RPMI8226 (cell line): ENCODE results near the gene EVC.
"Not testable (repeated sequence)": the region's sequence is repeated elsewhere in the genome, so short reads cannot be mapped to it uniquely, and the experiment has no call there.

ENCODE experiments used
- DNase-seq: peaks from one replicate; pipeline ENCODE4 v3.0.0-alpha.2; 2015

The EVC gene

DNA sequence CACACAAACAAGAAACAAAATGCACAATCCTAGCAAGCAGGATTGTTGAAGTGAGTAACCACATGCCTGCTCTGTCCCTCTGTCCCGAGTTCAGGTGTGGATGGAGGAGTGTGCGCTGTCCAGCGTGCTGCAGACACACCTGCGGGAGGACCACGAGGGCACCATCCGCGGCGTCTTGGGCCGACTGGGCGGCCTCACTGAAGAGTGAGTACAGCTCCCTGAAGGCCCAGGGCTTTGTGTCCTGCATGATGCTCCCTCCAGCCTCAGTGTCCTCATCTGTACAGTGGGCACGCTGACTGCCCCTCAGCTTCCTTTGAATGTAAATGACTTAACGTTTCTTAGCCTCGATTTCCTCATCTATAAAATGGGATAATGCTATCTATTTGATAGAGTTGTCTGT lies 82.5 kb downstream of the EVC start:
- DNase-seq, result no peak

DNA sequence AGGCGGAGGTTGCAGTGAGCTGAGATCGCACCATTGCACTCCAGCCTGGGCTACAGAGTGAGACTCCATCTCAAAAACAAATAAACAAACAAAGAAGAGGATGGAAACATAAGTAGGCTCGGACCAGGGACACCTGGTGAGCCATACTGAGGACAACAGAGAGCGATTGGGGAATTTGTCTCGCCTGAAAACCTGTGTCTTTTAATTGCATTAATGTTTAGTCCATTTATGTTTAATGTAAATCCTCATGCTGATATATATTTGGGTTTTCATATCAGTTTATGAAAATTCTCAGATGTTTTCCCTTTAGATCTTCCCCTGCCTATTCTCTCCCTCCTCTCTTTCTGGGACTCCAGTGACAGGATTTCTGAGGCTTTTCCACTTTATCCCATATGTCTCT lies 84.6 kb downstream of the EVC start:
- DNase-seq, result no peak

DNA sequence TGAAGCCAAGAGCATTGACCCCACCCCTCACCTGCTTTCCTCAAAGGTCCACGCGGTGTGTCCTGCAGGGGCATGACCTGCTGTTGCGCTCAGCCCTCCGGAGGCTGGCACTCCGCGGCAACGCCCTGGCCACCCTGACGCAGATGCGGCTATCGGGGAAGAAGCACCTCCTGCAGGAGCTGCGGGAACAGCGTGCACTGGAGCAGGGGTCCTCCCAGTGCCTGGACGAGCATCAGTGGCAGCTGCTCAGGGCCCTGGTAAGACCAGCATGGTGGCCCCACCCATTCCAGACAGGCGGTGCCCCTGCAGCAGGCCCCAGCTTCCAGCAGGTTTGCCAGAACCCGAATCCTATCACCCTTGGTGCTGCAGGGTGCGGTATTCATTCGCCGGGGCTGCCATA lies 86.0 kb downstream of the EVC start:
- DNase-seq, result no peak

DNA sequence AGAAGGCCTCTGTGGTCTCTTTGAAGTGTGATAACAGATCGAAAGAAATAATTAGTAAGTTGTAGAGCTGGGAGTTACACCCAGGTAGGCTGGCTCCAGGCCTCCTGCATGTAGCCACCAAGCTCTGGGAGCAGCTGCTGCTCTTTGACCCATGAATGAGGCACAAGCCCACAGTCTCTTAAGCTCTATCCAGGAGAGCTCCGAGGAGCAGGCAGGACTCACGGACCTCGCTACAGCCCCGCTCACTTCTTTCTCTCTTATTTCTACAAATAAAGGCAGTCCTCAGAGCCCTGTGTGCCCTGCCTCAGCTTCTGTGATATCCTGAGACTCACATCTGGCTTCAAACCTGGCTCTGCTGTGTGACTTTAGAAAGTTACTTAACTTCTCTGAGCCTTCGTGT lies 86.9 kb downstream of the EVC start:
- no peak for DNase-seq

DNA sequence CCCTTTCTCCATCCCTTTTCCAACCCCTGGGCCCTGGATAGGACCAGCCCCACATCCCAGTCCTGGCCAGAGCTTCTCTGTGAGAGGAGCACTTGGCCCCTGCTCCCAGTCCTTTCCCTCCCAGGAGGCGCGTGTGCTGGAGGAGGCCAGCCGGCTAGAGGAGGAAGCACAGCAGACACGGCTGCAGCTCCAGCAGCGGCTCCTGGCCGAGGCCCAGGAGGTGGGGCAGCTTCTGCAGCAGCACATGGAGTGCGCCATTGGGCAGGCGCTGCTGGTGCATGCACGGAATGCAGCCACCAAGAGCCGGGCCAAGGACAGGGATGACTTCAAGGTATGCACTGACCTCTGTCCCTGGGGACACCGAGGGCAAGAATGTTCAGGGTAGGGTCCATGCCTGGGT lies 87.5 kb downstream of the EVC start:
- no peak for DNase-seq

DNA sequence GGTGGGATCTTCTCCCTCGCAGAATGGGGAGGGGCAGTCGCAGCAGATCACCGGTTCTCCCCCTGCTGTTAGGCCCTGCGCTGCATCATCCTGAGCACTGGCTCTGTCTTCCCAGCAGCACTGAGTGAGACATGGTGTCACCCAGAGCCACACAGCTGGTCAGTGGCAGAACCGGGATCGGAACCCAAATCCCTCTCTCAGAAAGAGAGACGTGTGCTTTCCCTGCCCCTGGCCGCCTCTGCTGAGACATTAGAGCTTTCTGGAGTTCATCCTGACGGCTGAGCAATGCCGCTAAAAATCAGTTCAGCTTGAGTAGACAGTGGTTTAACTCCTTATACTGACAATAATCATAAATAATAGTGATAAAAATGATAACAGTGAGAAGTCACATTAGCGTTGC lies 87.9 kb downstream of the EVC start:
- no peak for DNase-seq

DNA sequence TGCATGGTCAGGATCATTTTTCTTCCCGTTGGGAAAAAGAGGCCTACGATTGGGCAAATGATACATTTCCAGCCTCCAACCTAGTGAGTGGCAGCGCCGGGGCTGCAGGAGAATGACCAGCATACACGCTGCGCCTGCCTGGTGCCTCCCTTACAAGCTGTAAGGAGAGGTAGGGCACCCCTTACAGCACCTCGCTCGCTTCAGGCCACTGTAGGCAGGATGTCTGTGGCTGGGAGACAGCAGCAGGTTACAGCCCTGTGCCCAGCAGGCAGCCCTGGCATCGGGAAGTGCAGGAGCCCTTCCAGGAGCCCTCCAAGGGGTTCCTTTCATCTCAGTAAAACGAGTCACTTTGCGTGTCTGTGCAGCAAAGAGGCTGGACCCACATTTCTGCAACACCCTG lies 88.4 kb downstream of the EVC start:
- DNase-seq, result no peak

DNA sequence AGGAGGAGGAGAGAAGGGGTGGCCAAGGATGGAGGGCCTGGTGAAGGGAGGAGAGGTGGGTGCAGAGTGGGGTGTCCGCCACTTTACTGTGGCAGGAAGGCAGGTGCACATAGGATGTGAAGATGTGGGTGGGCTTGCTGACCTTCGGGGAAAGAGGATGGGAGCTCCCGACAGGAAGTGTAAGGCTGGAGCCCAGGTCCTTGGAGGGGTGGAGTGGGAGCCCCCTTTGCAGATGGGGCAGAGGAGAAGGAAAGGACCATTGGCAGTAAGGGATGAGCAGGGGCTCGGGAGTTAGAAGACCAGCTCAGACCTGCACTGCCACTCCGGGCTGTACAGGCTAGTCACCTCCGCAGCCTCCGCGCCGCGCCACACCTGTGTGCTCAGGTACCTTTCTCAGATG lies 89.5 kb downstream of the EVC start:
- DNase-seq, result no peak

DNA sequence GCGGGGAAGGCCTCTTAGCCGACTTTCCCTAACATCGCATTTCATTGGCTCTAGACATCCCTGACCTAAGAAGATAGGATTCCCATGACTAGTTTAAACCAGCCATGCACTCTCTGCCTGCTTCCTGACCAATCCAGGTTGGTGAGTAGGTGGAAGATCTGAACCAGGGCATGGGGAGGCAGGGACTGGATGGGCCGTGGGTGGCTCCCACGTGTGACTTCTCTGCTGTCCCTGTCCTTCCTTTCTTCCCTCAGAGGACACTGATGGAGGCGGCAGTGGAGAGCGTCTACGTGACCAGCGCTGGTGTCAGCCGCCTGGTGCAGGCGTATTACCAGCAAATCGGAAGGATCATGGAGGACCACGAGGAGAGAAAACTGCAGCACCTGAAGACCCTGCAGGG lies 90.7 kb downstream of the EVC start:
- no peak for DNase-seq

DNA sequence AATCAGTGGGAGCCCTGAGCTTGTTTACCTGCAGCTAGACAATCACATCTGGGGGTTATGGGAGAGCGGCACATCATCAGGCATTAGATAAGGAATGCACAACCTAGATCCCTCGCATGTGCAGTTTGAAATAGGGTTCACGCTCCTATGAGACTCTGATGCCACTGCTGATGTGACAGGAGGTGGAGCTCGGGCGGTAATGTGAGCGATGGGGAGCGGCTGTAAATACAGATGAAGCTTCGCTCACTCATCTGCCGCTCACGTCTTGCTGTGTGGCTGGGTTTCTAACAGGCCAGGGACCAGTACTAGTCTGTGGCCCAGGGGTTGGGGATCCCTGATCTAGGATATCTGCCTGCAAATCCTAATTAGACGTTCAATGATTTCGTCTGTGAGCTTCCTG lies 91.6 kb downstream of the EVC start:
- no peak for DNase-seq

DNA sequence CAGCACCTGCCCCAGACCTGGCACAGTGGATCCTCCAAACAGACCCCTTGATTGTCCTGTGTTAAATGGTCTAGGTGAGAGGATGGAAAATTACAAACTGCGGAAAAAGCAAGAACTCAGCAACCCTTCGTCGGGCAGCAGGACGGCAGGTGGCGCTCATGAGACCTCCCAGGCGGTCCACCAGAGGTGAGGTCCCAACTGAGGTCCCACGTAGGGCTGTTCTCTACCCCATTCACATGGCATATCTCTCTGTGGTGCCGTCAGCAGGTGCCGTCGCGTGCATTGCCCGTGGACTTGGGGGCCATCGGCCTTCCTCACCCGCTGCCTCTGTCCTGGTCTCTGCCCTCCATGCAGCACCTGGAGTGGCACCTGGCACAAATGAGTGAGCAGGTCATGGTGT lies 93.7 kb downstream of the EVC start:
- peak; percentile 3 for DNase-seq

DNA sequence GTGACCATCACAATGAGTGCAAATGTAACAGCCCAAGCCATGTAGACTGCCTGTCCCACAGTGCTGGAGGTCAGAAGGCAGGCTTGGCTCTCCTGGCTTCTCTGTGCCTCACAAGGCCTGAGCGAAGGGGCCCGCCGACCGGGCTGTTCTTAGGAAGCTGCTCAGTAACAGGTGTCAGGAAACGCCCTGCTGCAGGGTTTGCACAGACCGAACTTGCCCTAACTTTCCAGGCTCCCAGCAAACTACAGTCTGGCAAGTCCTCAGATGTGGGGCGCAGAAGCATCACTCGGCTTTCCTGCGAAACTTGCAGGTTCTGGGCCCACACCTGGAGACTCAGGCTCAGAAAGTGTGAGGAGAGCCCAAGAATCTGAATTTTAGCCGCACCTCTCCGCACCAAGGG lies 94.3 kb downstream of the EVC start:
- no peak for DNase-seq

DNA sequence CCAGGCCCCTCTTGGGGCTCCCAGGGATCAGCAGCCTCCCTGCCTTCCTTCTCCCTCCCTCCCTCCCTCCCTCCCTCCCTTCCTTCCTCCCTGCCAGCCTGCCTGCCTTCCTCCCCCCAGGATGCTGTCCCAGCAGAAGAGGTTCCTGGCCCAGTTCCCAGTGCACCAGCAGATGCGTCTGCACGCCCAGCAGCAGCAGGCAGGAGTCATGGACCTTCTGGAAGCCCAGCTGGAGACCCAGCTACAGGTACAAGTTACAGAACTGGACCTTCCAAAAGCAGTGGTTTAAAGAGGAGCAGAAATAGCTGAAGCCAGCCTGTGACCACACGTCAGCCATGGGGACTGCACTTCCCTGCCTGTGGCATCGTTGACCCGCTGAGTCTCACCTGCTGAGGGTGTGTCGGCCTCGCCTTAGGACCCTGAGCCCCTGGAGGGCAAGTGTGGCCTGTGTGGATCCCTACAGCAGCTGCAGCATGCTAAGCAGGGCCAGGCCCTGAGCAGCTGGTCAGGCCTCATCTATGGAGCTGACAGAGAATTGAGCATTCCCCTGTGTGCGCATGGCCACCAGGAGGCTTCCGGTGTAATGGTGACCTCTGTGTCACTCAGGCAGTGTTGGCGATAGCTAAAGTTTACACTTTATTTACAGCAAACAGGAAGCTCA lies 97.2 kb downstream of the EVC start:
- no peak for DNase-seq

DNA sequence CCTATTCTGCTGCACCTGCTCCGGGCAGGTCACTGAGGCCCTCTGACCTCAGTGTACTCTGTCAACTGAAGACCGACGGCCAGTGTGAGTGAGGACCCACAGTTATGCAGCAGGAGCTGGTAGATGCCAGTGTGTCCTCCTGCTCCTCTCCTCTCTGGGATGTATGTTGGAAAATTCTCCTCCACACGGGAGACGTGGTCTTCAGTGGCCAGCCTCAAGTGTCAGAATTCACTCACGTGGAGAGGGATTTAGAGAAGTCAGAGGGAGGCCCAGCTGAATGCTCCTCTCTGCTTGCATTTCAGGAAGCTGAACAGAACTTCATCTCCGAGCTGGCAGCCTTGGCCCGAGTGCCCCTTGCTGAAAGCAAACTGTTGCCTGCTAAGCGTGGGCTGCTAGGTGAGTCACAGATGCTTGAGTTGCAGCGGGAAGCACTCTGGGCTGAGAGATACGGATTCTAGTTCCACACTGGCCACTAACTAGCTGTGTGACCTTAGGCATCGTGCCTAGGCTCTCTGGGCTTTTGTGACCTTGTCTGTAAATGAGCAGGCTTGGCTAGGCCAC lies 98.3 kb downstream of the EVC start:
- DNase-seq, result no peak

DNA sequence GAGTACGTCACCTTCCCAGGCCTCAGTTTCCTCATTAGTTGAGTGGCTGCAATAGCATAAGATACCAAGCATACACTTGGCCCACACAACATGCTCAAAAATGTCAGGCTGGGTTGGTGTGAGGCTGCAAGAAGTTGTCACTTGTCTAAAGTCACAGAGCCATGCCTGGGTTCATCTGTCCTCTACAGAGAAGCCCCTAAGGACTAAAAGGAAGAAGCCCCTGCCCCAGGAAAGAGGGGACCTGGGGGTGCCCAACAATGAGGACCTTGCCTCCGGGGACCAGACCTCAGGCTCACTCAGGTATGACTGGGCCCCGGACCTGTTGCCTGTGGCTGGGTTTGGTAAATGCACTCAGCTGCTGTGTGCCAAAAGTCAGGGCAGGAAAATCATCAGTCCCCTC lies 99.2 kb downstream of the EVC start:
- no peak for DNase-seq

DNA sequence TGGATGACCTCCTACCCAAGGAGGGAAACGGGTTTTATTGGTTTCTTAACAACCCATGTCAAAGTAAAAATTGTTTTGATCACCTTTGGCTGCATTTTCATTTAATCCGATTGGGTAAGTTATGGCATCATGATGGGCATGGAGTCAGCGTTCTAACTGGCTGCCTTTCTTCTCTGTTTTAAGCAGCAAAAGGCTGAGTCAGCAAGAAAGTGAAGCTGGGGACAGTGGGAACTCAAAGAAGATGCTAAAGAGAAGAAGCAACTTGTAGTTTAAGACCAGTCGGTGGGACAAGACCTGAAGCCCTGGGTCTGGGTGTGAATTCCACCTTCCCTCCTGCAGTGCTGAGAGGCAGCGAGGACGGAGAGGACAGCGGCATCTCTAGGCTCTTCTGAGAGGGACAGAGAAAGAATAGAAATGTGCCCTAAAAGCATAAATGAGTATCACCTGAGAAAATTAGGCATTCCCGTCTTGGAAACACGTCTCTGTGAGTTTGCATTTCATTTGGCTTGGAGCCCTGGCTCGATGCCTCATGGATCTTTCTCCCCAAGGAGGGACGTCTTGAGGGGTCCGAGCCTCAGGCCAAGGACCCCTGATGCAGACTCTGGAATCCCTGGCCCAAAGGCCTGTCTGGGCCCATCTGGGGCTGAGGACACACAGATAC lies 99.9 kb downstream of the EVC start:
- no peak for DNase-seq

DNA sequence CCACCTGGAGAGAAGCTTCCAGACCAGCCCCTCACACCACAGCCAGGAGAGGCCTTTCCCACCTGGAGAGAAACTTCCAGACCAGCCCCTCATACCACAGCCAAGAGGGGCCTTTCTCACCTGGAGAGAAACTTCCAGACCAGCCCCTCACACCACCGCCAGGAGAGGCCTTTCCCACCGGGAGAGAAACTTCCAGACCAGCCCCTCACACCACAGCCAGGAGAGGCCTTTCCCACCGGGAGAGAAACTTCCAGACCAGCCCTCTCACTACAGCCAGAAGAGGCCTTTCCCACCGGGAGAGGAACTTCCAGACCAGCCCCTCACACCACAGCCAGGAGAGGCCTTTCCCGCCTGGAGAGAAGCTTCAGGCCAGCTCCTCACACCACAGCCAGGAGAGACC lies 101.1 kb downstream of the EVC start:
- not testable (repeated sequence) for DNase-seq

DNA sequence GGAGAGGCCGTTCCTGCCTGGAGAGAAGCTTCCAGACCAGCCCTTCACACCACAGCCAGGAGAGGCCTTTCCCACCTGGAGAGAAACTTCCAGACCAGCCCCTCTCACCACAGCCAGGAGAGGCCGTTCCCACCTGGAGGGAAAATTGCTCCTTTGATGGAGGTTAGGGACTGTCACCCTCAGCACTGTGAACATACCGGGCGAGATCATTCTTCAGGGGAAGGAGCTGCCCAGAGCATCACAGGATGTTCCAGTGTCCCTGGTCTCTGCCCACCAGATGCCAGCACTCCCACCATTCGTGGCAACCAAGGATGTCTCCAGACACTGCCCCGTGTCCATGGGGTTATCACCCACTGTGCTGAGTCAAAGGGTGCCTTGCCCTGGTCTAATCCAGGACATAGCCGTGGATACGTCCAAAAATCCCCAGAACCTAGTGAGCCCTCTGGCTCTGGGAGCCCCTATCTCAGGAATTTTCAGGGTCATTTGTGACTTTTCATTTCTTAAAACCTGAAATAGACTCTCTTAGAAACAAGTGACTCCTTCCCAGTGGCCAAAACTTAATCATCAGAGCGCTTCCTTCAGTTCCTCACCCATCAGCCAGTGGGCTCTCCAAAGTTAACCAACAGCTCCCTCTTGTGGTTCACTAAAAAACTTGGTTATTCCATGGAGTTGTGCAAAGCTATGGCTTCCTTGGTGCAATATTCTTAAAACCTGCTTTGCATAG lies 101.7 kb downstream of the EVC start:
- DNase-seq, result peak; percentile 62

DNA sequence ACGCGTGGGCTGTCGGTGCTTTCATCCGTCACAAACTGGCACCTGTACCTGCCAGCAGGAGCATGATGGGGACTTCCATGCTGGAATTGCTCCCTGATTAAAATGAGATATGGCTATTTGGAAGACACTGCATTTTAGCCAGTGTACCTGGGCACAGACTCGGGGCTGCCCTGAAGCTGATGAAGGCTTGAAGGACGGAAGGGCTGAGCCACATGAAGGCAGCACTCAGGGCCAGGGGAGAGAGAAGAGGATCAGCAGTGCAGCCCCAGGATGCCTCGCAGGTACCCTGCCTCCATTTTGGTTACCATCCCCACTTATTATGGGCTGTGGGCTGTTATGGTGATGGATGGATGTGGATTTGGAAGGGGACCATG lies 102.9 kb downstream of the EVC start:
- no peak for DNase-seq

DNA sequence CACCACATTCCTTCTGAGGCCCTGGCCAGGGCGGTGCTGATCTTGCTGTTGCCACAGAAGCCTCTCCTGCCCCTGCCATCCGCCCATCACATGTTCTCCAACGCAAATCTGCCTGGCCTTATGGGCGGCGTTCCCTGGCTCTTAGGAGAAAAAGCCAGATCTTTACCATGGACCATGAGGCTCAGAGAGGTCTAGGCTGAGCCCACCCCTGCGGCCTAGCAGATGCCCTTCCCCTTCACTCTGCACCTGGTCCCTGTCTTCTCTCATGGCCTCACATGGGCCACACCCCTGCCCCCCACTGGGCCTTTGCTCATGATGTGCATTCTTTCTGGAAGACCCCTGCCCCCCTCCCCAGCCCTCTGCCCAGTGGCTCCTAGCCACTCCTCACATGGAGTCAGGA lies 103.4 kb downstream of the EVC start:
- DNase-seq, result no peak

DNA sequence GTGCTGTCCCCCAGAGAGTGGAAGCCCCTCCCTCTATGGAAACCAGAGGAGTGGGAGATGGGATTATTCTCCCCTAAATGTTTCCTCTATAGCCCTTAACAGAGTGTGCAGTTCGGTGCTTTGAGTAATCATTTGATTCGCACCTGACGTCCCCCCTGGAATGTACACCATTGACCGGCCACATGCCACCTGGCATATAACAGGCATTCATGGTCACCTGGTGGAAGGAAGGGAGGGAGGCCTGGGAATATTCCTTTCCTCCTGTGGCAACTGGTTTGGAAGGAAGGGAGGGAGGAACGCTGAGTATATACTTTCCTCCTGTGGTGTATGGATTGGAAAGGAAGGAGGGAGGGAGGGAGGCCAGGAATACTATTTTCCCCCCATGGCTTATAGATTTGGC lies 104.6 kb downstream of the EVC start:
- no peak for DNase-seq

DNA sequence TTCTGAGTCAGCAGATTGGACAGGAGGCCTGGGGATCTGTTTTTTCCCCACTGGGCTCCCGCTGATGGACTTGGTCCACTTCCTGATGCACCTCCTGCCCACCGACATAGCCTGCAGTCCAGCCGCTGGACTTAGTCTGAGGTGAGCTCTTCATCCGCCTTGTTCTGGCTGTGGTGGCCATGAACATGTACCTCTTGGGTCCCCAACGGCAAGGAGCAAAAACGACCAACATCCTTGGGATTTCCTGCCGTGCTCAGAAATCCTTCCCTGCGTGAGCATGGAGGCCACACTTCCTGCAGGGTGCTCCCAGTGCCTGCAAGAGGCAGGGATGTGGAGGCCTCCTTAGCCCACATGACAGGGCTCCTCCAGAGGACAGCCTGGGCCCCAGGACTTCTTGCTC lies 105.1 kb downstream of the EVC start:
- no peak for DNase-seq

DNA sequence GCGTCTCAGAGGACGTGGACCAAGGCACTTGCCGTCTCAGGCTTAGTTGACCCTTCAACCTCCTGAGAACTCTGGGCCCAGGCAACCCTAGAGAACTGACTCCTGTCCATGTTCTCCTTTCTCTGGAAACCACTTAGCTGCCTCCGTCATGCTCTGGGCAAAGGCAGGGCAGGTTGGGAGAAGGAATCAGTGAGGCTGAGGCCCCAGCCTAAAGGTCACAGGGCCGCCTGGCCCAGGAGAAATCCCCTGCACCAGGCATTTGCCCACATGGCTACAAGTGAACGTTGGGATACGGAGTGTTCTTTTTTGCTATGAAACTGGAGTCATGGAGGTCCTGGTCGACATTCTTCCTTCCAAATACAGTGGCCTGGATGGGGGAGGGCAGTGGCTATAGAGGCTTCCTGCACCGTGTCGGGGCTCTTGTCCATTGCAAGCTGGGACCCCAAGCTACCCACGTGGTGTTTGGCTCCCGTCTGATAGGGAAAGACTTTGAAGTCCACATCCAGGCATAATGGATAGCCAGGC lies 105.9 kb downstream of the EVC start:
- no peak for DNase-seq
